Measurements from ENCODE around the gene ACMSD. TPM values are rescaled to one million over a fixed set of nuclear protein-coding genes. Genes with fewer than 3 reads are reported as not detected.
"Not testable (repeated sequence)": the region's sequence is repeated elsewhere in the genome, so short reads cannot be mapped to it uniquely, and the experiment has no call there.

The ACMSD gene
- total RNA-seq, 1 donor from 2014 or later = not detected

DNA sequence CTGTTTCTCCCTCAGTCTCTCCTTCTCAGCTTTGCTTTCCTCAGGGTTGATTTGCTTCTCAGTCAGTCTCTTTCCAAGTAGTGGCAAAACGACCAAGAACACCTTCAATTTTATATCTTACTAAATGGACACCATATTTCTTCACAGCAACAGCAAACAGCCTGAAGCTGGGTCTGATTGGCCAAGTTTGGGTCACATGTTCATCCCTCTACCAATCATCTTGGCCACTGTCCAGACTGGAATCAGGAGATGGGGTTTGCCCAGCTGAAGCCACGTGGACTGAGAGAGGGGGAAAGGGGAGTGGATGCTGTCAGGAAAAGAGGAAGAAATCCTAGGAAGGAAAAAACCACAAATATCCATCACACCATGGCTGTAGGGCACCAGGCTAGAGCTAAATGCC, 42.0 kb upstream of the ACMSD start:
- Mint-ChIP-seq H3K9me3 (ENCODE audit: unreplicated experiment) (no peaks in the 10 kb centered on the region), H3K27me3 (ENCODE audit: unreplicated experiment) (no peaks in the 10 kb centered on the region), H3K36me3 (ENCODE audit: unreplicated experiment) (peaks cover 3% of the 10 kb centered on the region), H3K4me3 (ENCODE audit: unreplicated experiment) (no peak overlapping the region), H3K27ac (ENCODE audit: unreplicated experiment) (no peak overlapping the region), H3K4me1 (ENCODE audit: low read depth, unreplicated experiment) (no peaks in the 10 kb centered on the region)
- DNase-seq = no peak
- no peak for TF ChIP-seq CTCF (IDR thresholded peaks at IDR 0.05; ENCODE audit: partially characterized antibody, unreplicated experiment)

DNA sequence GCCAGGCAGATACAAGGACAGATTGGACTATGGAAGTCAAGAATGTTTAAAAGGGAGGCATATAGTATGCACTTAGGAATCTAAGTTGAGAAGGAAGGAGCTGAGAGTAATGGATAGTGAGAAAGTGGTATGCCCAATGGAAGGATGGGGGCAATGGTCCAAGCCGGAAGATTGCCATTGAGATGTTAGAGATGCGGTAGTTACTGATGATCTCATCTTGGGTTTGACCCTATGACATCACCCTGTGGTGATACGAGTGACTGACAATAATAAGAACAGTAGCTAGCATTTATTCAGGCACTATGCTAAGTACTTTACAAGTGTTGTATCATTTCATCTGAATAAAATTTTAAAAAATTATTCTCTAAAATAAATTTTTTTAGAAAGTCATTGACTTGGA, 38.5 kb upstream of the ACMSD start:
- no peak for TF ChIP-seq CTCF (IDR thresholded peaks at IDR 0.05; ENCODE audit: partially characterized antibody, unreplicated experiment)
- Mint-ChIP-seq H3K27me3 (ENCODE audit: unreplicated experiment) (no peaks in the 10 kb centered on the region), H3K4me1 (ENCODE audit: low read depth, unreplicated experiment) (no peaks in the 10 kb centered on the region), H3K27ac (ENCODE audit: unreplicated experiment) (no peak overlapping the region), H3K9me3 (ENCODE audit: unreplicated experiment) (peaks cover 1% of the 10 kb centered on the region), H3K4me3 (ENCODE audit: unreplicated experiment) (no peak overlapping the region), H3K36me3 (ENCODE audit: unreplicated experiment) (peaks cover 10% of the 10 kb centered on the region)
- no peak for DNase-seq

GRCh38 chr2:134800341-134800740, 38.1 kb upstream of the ACMSD start:
- H3K9me3 Mint-ChIP-seq (ENCODE audit: unreplicated experiment) = peaks cover 2% of the 10 kb centered on the region
- peaks cover 11% of the 10 kb centered on the region for H3K36me3 Mint-ChIP-seq (ENCODE audit: unreplicated experiment)
- no peak overlapping the region for H3K4me3 Mint-ChIP-seq (ENCODE audit: unreplicated experiment)
- no peak overlapping the region for H3K27ac Mint-ChIP-seq (ENCODE audit: unreplicated experiment)
- DNase-seq = no peak
- H3K27me3 Mint-ChIP-seq (ENCODE audit: unreplicated experiment) = no peaks in the 10 kb centered on the region
- TF ChIP-seq CTCF (IDR thresholded peaks at IDR 0.05; ENCODE audit: partially characterized antibody, unreplicated experiment) = no peak
- no peaks in the 10 kb centered on the region for H3K4me1 Mint-ChIP-seq (ENCODE audit: low read depth, unreplicated experiment)

- not testable (repeated sequence) for H3K9me3 Mint-ChIP-seq (ENCODE audit: unreplicated experiment); H3K4me1 Mint-ChIP-seq (ENCODE audit: low read depth, unreplicated experiment); H3K27ac Mint-ChIP-seq (ENCODE audit: unreplicated experiment); H3K27me3 Mint-ChIP-seq (ENCODE audit: unreplicated experiment); H3K4me3 Mint-ChIP-seq (ENCODE audit: unreplicated experiment); DNase-seq
- peaks cover 19% of the 10 kb centered on the region for H3K36me3 Mint-ChIP-seq (ENCODE audit: unreplicated experiment)
Measured at GRCh38 chr2:134803609-134804405, 34.6 kb upstream of the ACMSD start.

GRCh38 chr2:134815741-134816140, 22.7 kb upstream of the ACMSD start:
- Mint-ChIP-seq H3K4me3 (ENCODE audit: unreplicated experiment) (no peak overlapping the region), H3K4me1 (ENCODE audit: low read depth, unreplicated experiment) (no peaks in the 10 kb centered on the region), H3K27ac (ENCODE audit: unreplicated experiment) (no peak overlapping the region), H3K36me3 (ENCODE audit: unreplicated experiment) (peaks cover 5% of the 10 kb centered on the region), H3K27me3 (ENCODE audit: unreplicated experiment) (no peaks in the 10 kb centered on the region), H3K9me3 (ENCODE audit: unreplicated experiment) (peaks cover 5% of the 10 kb centered on the region)
- no peak for TF ChIP-seq CTCF (IDR thresholded peaks at IDR 0.05; ENCODE audit: partially characterized antibody, unreplicated experiment)
- DNase-seq = no peak

All from glutamatergic neuron (in vitro differentiated cells).